Cardiac muscle cell (in vitro differentiated cells and primary cell): ENCODE results near the gene CASP14. TPM values are rescaled to one million over a fixed set of nuclear protein-coding genes. Genes with fewer than 3 reads are reported as not detected.
"Not testable (repeated sequence)": the region's sequence is repeated elsewhere in the genome, so short reads cannot be mapped to it uniquely, and the experiment has no call there.

Experiments used
- DNase-seq, 2 donors: peaks; one replicate each; pipeline versions ENCODE4 v3.0.0 to v3.0.0-alpha.2; 2010 to 2017; ENCODE audit warnings: low read depth in 1 of 2, low spot score in 1 of 2
- H3K27ac ChIP-seq: fragments of 200-600 bp; sonication (generic); 2 replicates; pipeline ENCODE4 v1.5.1; 2016
- H3K27me3 ChIP-seq: fragments of 200-600 bp; sonication (generic); 2 replicates; pipeline ENCODE4 v1.6.0; 2016; ENCODE audit warnings: control low read depth
- H3K36me3 ChIP-seq: fragments of 200-600 bp; sonication (generic); 2 replicates; pipeline ENCODE4 v1.5.1; 2016; ENCODE audit warnings: control low read depth
- H3K4me1 ChIP-seq: fragments of 200-600 bp; sonication (generic); 2 replicates; pipeline ENCODE4 v1.8.1; 2017; ENCODE audit warnings: low read depth, mild to moderate bottlenecking, mixed run types
- H3K4me3 ChIP-seq: fragments of 200-600 bp; sonication (generic); 2 replicates; pipeline ENCODE4 v1.5.1; 2016; ENCODE audit warnings: mild to moderate bottlenecking
- H3K9me3 ChIP-seq: fragments of 200-600 bp; sonication (generic); 2 replicates; pipeline ENCODE4 v1.5.1; 2017; ENCODE audit warnings: low read depth, mild to moderate bottlenecking, control low read depth
- polyA plus RNA-seq: library from polyadenylated mRNA; unstranded; fragments of >200 nt; fragmentation: Nextera tagmentation; extraction: Ambion mirVana; gene quantifications from 2 replicates; pipeline ENCODE4 v1.2.1, GENCODE V29; 2016
- total RNA-seq: library from RNA; depleted of rRNA; stranded (reverse); fragments of >200 nt; gene quantifications from 2 replicates; pipeline ENCODE4 v1.2.3, GENCODE V29; 2016
- TF ChIP-seq, protein P1 (sequence below): IDR thresholded peaks from 2 replicates; pipeline ENCODE4 v1.5.1; 2012; ENCODE audit warnings: low read depth, mild to moderate bottlenecking, low read length

Gene CASP14, protein sequence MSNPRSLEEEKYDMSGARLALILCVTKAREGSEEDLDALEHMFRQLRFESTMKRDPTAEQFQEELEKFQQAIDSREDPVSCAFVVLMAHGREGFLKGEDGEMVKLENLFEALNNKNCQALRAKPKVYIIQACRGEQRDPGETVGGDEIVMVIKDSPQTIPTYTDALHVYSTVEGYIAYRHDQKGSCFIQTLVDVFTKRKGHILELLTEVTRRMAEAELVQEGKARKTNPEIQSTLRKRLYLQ
- total RNA-seq (not detected in 2 replicates), polyA plus RNA-seq (not detected in 2 replicates)

DNA sequence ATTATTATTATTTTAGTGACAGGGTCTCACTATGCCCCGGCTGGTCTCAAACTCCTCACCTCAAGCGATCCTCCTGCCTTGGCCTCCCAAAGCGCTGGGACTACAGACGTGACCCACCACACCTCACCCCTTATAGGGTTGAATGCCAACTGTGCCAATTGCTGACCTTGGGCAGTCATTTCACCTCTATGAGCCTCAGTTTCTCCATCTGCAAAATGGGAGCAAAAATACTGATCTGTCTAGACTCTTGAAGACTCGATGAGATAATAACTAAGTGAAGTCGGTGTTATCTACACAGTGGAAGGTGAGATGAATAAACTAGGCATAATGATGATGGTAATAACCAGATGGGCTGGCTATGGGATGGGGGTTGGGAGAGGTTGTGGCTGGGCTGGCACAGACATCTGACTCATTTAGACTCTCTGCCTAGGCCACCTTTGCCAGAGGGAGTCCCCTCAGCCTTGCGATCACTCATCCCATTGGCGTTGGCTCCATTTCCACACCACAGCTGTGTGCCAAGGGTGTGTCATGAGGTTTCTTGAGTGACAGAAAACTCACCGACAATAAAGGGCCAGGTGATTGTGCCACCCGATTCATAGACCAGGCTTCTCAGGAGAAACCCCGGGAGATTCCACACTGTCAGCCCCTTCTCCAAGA is at the start of gene CASP14:
CASP14 (plus strand) TSS at position 596 of the 657 bp plus-strand sequence. CDS start 2,772 bp downstream, outside the sequence.
- Histone ChIP-seq H3K9me3 (no peaks in the 10 kb centered on the region), H3K4me3 (no peak within 1 kb of the TSS), H3K36me3 (no peaks in the 10 kb centered on the region)

DNA sequence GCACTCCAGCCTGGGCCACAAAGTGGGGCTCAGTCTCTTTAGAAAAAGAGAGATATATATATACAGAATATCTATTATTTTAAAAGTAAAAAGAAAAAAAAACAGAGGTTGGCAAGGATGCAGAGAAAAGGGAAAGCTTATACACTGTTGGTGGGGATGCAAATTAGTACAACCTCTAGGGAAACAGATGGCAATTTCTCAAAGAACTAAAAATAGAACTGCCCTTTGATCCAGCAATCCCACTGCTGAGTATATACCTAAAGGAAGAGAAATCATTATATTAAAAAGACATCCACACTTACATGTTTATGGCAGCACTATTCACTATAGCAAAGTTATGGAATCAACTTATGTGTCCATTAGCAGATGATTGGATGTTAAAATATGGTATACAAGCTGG is 41.0 kb upstream of the CASP14 start:
- Histone ChIP-seq H3K36me3 (no peaks in the 10 kb centered on the region), H3K4me1 (no peaks in the 10 kb centered on the region), H3K4me3 (no peak overlapping the region), H3K27me3 (peaks cover 27% of the 10 kb centered on the region), H3K9me3 (no peaks in the 10 kb centered on the region), H3K27ac (no peak overlapping the region)
- no peak for DNase-seq
- TF ChIP-seq, protein P1, sequence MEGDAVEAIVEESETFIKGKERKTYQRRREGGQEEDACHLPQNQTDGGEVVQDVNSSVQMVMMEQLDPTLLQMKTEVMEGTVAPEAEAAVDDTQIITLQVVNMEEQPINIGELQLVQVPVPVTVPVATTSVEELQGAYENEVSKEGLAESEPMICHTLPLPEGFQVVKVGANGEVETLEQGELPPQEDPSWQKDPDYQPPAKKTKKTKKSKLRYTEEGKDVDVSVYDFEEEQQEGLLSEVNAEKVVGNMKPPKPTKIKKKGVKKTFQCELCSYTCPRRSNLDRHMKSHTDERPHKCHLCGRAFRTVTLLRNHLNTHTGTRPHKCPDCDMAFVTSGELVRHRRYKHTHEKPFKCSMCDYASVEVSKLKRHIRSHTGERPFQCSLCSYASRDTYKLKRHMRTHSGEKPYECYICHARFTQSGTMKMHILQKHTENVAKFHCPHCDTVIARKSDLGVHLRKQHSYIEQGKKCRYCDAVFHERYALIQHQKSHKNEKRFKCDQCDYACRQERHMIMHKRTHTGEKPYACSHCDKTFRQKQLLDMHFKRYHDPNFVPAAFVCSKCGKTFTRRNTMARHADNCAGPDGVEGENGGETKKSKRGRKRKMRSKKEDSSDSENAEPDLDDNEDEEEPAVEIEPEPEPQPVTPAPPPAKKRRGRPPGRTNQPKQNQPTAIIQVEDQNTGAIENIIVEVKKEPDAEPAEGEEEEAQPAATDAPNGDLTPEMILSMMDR, result no peak

More for the DNA sequence above, at the start of gene CASP14:
- Histone ChIP-seq H3K27ac (no peak within 1 kb of the TSS), H3K27me3 (no peaks in the 10 kb centered on the region), H3K4me1 (no peaks in the 10 kb centered on the region)
- TF ChIP-seq, protein P1, result no peak
- no peak for DNase-seq

DNA sequence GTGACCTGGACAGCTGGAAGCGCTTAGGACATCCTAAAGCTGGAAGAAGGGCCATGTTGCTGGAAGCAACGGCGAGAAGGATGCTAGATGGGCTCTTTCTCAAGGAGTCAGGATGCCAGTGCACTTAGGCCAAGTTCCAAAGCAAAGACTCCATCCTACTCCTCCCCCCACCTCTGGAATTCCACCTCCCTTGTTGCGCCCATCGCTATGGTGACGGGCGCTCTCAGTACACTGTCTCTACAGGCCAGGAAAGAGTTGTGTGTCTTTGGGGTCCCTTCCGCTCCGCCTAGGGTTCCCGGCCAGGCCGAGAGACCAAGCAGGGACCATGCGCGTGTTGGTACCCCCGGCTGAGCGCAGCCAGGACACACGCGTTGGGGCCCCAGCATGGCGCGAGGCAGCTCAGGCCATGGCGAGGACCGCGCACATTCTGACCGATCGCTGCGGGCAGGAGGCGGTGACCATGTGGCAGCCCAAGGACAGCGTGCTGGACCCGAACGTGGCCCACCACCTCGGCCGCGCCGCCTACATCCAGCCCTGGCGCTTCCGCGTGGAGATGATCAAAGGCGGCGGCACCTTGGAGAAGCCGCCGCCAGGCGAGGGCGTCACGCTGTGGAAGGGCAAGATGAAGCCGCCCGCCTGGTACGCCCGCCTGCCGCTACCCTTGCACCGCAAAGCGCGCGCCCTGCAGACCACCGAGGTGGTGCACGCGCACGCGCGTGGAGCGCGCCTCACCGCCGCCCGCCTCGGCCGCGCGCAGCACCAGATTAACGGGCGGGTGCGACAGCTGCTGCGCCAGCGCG is 38.6 kb upstream of the CASP14 start:
- peak in 1 of 2 donors; percentile 3 for DNase-seq
- TF ChIP-seq, protein P1, result no peak
- Histone ChIP-seq H3K4me3 (no peak overlapping the region), H3K4me1 (no peaks in the 10 kb centered on the region), H3K27me3 (peaks cover 27% of the 10 kb centered on the region), H3K27ac (no peak overlapping the region), H3K36me3 (no peaks in the 10 kb centered on the region), H3K9me3 (no peaks in the 10 kb centered on the region)

DNA sequence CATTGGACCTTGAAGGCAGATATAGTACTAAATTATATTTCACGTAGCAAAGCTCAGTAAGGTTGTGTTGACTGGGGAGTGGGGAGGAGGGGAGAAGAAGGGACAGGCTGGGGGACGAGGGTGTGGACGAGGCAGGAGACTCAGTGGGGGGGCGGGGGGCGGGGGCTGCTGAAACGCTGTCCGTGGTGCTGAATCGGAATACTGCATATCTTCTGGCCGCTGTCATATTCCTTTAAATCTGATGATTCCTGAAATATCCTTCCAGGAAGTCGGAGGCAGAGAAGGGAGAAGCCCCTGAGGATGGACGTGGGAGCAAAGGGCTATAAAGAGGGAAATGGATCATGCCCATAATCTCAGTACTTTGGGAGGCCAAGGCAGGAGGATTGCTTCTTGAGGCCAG is 34.7 kb upstream of the CASP14 start:
- Histone ChIP-seq H3K27me3 (peaks cover 27% of the 10 kb centered on the region), H3K36me3 (no peaks in the 10 kb centered on the region), H3K9me3 (no peaks in the 10 kb centered on the region), H3K4me3 (no peak overlapping the region), H3K27ac (no peak overlapping the region), H3K4me1 (no peaks in the 10 kb centered on the region)
- DNase-seq, result peak in 1 of 2 donors; percentile 2
- TF ChIP-seq, protein P1, result no peak

DNA sequence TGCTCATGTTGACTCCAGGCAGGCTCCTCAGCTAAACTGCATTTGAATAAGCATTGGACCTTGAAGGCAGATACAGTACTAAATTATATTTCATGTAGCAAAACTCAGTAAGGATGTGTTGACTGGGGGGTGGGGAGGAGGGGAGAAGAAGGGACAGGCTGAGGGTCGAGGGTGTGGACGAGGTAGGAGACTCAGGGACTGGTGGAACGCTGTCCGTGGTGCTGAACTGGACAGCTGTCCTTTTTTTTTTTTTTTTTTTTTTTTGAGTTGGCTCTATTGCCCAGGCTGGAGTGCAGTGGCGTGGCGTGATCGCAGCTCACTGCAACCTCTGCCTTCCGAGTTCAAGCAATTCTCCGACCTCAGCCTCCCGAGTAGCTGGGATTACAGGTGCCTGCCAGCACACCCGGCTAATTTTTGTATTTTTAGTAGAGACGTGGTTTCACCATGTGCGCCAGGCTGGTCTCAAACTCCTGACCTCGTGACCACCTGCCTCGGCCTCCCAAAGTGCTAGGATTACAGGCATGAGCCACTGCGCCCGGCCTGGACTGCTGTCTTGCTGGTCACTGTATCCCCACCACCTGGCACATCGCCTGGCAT is 33.2 kb upstream of the CASP14 start:
- H3K4me3 ChIP-seq, result no peak overlapping the region
- peaks cover 17% of the 10 kb centered on the region for H3K27me3 ChIP-seq
- H3K9me3 ChIP-seq, result no peaks in the 10 kb centered on the region
- H3K27ac ChIP-seq, result no peak overlapping the region
- no peaks in the 10 kb centered on the region for H3K36me3 ChIP-seq
- TF ChIP-seq, protein P1, result no peak
- DNase-seq, result peak; percentile 36 to 43
- no peaks in the 10 kb centered on the region for H3K4me1 ChIP-seq

DNA sequence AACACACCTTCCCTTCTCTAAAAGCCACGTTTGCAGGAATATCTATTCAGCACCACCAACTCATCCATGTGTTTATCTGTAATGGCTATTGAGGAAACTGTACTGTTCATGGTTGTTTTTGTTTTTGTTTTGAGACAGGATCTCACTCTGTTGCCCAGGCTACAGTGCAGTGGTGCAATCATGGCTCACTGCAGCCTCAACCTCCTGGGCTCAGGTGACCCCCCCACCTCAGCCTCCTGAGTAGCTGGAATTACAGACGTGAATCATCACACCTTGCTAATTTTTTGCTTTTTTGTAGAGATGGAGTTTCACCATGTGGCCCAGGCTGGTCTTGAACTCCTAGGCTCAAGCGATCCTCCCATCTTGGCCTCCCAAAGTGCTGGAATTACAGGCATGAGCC is 30.4 kb upstream of the CASP14 start:
- not testable (repeated sequence) for H3K27me3 ChIP-seq, H3K27ac ChIP-seq, H3K9me3 ChIP-seq, H3K36me3 ChIP-seq, H3K4me1 ChIP-seq, H3K4me3 ChIP-seq, DNase-seq
